Stimulated activated CD8-positive, alpha-beta memory T cell treated with anti-CD3 and anti-CD28 coated beads, Interleukin-15, amount 100 ng/mL, for 4 hours (primary cell): ENCODE measurements around the gene ATP13A1.

Source experiments
- DNase-seq, 2 donors: peaks; one replicate each; pipeline ENCODE4 v3.0.0-alpha.2; 2020; ENCODE audit warnings: low read depth in 2 of 2

The ATP13A1 gene

GRCh38 chr19:19643158-19644053 lies 20.1 kb downstream of the ATP13A1 start, which contains the start of gene GMIP:
TSS of gene GMIP (minus strand) at chr19:19643657. CDS start at chr19:19643529, 128 bp downstream.
- DNase-seq, result peak; percentile 70 to 72

GRCh38 chr19:19642506-19643157 lies 20.8 kb downstream of the ATP13A1 start:
- DNase-seq, result peak; percentile 45 to 47

GRCh38 chr19:19637523-19638251 lies 25.8 kb downstream of the ATP13A1 start:
- DNase-seq, result no peak

GRCh38 chr19:19637186-19637522 lies 26.3 kb downstream of the ATP13A1 start:
- DNase-seq, result no peak

GRCh38 chr19:19636573-19637185 lies 26.8 kb downstream of the ATP13A1 start:
- DNase-seq, result no peak

GRCh38 chr19:19635313-19635702 lies 28.2 kb downstream of the ATP13A1 start:
- DNase-seq, result no peak

GRCh38 chr19:19634516-19635312 lies 28.8 kb downstream of the ATP13A1 start:
- DNase-seq, result no peak

GRCh38 chr19:19633711-19634515 lies 29.6 kb downstream of the ATP13A1 start:
- DNase-seq, result no peak

GRCh38 chr19:19632661-19633060 lies 30.8 kb downstream of the ATP13A1 start:
- no peak for DNase-seq

GRCh38 chr19:19631346-19631745 lies 32.1 kb downstream of the ATP13A1 start:
- DNase-seq, result no peak

GRCh38 chr19:19630426-19630825 lies 33.0 kb downstream of the ATP13A1 start:
- no peak for DNase-seq

GRCh38 chr19:19630062-19630414 lies 33.4 kb downstream of the ATP13A1 start:
- DNase-seq, result no peak

GRCh38 chr19:19628501-19629134 lies 34.9 kb downstream of the ATP13A1 start:
- peak in 1 of 2 donors; percentile 44 for DNase-seq

GRCh38 chr19:19627621-19628500 lies 35.6 kb downstream of the ATP13A1 start, which contains the start of gene LPAR2:
TSS of gene LPAR2 (minus strand) at chr19:19628220. CDS start at chr19:19627275, 945 bp downstream.
- peak in 1 of 2 donors; percentile 54 for DNase-seq

- DNase-seq, result no peak
Measured at GRCh38 chr19:19626516-19627472, 36.7 kb downstream of the ATP13A1 start.

- DNase-seq, result no peak
Measured at GRCh38 chr19:19624032-19624570, 39.4 kb downstream of the ATP13A1 start.

- no peak for DNase-seq
Measured at GRCh38 chr19:19623383-19623782, 40.1 kb downstream of the ATP13A1 start.
